Measurements from ENCODE around the gene HGFAC.

Gene HGFAC

DNA sequence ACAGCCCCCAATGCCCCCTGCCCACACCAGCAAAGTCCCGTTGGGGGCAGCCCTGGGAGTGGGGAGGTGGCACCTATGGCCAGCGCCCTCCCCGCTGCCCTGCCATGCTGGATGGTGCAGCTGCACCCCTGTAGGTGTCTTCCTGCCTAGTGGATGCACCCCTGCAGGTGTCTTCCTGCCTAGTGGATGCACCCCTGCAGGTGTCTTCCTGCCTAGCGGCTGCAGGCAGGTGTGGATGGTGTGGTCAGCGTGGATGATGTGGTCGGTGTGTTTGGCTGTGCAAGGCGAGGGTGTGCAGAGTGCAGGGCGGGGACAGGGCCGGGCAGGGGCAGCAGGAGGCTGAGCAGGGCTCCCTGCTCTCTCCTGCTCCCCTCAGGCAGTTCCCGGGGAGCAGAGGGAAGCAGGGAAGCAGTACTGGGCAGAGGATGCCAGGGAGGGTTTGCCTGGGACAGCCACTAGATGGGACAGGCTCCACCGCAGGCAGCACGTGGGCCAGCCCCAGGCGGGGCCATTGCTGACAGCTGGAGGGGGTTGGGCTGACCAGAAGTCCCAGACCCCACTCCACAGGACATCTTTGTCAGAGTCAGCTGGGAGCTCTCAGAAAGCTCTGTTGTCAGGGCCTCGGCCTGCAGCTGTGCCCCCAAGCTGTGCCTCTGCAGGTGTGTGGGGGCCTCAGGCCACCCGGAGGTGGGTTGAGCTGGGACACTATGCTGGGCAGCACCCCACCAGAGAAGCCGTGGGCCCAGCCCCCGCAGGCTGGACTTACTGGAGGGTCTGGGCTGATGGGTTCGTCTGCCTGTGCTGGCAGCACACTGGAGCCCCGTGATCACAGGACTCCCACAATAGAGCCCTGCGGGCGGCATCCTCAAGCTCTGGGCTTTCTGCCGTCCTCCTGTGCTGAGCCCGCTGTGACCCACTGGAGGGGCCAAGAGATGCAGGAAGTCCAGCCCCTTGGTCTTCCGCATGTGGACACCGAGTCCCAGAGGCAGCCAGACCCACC is 45.1 kb downstream of the HGFAC start:
- DNase-seq = peak in 6 of 14 donors; percentile 16 to 61 (median 26)

DNA sequence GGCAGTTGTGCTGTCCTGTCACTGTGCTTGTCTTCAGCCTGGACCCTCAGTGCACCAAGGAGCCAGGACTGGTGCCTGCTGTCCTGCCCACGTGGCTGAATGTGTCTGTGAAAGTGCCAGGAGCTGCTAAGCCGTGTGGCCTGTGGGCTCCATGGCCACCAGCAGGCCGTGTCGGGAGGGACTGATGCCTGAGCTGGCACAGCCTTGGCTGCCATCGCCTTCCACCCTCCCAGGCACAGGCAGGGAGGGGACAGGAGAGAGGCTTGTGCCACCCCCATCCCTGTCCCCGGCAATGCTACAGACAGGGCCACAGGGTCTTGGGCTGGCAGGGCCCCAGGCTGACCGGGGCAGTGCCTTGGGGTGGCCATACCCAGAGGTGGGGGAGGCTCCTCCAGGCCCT is 46.1 kb downstream of the HGFAC start:
- DNase-seq = peak in 5 of 14 donors; percentile 19 to 52 (median 25)

DNA sequence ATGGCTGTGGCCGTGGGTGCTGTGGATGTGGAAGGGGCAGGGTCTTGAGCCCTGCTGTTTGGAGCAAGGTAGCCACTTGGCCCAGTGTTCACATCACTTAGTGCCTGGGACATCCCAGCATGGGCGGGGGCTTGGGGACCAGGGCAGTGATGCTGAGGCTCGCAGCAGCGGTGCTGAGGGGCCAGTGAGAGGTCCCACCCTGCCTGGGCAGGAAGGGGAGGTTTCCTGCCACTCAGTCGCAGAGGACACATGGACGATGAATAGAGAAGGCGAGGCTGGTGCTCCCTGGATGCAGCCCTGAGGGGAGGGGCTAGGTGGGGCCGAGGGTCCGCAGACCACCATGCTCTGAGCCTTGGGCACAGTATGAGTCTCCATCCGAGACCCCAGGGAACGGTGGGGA is 47.1 kb downstream of the HGFAC start:
- DNase-seq = no peak

DNA sequence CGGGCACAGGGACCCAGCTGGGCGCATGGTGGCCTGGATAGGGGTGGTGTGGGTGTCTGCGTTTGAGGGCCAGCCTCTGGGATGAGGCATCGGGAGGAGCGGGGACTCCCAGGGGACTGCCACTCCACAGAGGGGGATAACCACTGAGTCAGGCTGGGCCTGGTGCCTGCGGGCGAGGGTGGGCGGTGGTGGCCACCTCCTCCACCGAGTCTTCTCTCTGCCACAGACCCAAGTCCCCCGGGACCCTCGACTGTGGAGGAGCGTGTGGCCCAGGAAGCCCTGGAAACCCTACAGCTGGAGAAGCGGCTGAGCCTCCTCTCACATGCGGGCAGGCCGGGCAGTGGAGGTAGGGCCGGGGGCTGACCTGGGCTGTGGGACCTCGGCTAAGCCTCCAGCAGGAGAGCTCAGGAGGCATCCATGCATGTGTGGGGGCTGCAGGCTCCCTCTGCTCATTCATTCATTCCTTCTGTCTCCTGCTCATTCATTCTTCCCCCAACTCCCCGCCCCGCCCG is 47.7 kb downstream of the HGFAC start:
- no peak for DNase-seq

DNA sequence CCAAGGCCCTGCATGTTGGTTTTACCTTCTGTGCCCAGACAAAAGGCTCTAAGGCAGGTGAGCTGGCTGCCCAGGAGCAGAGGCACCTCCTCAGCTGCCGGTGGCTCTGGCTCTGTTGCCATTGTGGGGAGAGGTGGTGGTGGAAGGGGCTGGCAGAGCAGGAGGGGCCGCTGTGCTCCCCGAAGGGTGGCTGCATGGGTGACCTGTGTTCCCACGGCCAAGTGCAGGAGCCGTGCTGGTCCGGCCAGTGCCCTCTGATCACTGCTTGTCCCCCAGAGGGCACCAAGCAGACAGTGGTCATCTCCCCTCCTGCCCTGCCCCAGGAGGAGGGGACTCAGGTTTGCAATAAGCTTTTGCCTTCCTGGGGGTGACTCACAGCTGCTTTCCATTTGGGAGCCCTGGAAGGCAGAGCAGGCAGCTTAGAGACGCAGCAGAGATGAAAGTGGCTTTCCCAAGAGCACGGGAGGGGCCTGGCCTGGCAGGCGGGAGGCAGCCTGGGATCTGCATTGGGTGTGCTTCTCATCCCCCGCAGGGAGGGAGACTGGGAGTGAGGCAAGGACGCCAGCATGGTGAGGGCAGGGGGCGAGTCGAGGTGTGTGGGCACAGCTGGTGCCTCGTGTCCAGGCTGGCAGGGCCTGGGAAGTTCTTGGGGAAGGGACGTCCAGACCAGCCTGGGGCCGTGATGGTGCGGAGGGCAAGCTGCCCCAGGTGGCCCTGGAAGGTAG is 50.1 kb downstream of the HGFAC start:
- no peak for DNase-seq

DNA sequence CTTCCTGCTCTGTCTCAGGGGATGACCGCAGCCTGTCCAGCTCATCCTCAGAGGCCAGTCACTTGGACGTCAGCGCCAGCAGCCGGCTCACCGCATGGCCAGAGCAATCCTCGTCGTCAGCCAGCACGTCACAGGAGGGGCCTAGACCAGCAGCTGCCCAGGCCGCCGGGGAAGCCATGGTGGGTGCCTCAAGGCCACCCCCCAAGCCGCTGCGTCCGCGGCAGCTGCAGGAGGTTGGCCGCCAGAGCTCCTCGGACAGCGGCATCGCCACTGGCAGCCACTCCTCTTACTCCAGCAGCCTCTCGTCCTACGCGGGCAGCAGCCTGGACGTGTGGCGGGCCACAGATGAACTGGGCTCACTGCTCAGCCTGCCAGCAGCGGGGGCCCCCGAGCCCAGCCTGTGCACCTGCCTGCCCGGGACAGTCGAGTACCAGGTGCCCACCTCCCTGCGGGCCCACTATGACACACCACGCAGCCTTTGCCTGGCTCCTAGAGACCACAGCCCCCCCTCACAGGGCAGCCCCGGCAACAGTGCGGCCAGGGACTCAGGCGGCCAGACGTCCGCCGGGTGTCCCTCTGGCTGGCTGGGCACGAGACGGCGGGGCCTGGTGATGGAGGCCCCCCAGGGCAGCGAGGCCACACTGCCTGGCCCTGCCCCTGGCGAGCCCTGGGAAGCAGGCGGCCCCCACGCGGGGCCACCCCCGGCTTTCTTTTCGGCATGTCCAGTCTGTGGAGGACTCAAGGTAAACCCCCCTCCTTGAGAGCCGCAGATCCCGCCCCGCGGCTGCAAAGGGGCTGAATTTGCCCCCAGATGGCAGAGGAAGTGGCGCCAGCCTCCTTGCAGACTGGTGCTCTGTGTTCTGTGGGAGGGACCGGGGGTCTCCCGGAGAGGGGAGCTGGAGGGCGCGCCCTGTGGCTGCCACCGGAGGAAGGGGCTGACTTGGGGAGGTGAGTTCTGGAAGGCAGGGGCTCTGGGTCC is 51.3 kb downstream of the HGFAC start:
- DNase-seq = peak in 1 of 14 donors; percentile 11

DNA sequence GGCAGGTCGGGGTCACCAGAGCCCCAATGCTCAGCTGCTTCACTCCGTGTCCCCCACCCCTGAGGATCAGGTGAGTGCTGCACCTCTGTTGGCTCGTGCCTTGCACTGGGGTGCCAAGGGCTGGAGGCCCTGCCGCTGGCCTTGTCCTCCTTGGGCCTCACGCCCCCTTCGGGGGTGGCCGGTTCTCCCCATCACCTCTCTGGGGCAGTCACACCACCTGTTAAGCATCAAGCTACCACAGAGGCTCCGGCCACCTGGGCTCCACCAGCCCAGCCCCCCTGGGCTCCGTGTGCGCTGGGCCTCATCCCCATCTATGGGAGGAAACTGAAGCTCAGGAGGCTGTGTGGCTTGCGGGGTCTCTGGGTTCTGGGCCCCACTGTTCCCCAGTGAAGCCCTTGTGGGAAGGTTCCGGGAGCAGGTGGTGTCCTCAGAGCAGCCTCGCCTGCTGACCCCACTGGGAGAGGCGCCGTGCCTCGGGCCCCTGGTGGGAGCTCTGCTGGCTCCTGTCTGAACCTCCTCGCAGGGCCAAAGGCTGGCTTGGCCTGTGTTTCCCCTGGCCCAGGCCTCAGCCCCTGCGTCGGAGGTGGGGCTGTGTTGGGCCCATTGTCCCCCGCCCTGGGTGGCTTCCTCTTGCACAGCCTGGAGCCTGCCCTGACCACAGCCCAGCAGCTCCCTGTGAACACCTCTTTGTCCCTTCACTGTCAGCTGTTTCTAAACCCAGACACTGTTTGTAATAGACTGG is 52.1 kb downstream of the HGFAC start:
- no peak for DNase-seq

DNA sequence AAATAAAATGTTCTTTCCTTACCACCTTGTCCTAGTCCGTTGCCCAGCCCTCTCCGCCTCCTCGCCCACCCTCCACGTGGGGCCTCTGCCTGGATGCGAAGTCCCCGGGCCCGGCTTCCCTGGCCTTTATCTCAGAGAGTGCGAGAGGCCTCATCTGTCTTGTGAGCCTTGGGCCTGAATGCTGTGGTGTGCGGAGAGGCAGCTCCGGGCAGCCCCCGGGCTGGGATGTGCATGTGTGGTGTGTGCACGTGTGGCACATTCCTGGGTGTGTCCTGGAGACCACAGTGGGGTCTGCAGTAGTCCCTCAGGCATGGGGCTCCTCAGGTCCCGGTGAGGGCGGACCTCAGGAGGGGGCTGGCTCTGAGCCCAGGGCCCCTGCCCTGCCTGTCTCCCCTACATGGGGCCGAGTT is 52.7 kb downstream of the HGFAC start:
- DNase-seq = no peak

DNA sequence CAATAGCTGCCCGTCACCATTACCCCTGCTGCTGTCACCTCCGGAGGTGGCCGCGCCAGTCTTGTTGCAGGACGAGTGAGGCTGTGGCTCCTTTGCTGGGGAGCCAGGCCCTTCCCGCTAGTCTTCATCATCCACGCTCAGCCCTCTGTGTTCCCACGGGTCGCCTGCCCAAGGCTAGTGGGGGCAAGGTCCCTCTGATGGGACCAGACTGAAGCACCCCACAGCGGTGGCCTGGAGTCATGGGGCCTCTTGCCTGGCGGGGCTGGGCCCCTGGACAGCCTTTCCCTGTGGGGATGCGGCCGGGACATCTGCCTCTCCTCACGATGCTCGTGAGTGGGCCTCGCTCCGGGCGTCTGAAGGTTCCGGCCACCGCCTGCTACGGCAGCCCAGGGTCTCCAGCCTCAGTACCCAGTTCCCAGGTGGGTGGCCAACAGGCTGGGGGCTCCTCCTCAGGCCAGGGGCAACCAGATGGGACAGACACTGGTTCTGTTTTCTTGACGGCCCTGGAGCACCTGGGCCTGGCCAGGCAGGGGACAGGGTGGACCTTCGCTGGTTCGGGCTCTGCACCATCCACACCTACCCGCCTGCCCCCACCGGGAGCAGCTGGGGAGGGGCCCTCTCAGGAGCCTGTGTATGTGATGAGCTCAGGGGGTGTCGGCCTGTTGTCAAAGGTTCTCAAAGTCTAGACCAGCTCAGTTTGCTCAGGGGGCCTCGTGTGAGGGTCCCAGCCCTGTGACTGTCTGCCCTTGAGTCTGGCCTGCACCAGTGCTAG is 53.6 kb downstream of the HGFAC start:
- no peak for DNase-seq

DNA sequence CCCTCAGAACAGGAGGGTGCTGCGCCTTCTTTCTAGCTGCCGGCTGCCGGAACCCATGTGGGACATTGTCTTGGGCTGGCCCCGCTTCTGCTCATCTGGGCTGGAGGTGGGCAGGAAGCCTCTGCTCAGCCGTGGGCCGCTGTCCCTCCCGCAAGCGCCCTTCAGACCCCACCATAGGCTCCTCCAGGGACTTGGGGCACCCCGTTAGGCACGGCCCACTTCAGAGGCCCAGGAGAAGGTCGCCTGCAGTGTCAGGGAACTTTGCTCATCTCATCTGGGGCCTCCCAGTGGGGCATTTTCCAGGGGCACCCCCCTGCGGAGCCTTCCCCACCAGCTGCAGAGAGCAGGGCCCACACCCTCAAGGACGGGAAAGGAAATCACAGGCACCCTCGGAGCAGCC is 54.3 kb downstream of the HGFAC start:
- no peak for DNase-seq

DNA sequence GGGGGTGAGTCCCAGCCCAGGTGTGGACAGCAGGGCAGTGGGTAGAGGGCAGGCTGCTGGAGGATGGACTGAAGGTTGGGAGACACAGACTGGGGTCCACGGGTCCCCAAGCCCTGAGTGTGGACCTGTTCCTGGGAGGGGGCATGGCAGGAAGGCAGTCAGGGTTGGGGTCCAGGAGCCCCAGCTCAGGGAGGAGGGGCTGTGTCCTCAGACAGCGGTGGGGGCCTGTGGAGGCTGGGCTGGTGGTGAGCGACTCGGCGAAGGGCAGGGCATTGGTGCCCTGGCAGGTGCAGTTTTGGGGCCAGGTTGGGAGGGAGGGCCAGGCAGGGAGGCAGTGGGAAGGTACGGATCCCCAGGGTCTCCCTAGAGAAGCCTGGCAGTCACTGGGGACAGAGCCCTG is 55.3 kb downstream of the HGFAC start:
- DNase-seq = no peak

DNA sequence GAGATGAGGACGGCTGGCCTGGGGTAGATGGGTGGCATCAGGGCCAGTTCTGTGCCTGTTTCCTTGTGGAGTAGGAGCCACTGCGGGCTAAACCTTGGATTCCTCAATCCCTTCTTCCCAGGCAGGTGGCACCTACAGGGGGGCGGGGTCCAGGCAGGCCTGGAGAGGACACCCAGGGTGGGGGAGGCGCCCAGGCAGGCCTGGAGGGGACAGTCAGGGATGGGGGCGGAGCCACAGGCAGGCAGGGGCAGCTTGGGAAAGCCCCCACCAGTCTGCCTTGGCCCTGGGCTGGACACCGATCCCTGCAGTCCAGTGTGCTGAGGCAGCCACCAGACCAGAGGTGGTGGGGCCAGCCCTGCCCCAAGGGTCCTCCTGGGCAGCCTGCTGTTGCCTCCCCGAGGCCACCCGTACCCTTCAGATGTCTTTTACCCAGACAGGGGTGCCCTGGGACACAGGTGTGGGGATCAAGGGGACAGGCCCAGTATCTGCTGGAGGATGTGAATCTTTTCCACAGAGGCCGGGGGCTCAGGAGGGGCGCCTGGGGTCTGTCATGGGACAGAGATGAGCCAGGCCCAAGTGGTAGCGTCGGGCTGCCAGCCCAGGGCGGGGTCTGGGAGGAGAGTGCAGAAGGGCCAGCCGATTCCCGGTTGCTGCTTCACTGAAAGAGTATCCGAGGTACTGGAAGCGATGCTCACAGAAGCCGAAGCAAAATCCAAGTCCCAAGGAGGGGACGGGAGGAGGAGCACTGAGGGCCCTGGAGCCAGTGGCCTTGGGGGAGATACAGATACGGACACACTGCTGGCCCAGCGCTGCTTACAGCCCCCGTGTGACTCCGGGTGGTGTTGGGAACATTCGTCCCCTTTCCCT is 56.0 kb downstream of the HGFAC start:
- peak in 2 of 14 donors; percentile 12 to 21 for DNase-seq

DNA sequence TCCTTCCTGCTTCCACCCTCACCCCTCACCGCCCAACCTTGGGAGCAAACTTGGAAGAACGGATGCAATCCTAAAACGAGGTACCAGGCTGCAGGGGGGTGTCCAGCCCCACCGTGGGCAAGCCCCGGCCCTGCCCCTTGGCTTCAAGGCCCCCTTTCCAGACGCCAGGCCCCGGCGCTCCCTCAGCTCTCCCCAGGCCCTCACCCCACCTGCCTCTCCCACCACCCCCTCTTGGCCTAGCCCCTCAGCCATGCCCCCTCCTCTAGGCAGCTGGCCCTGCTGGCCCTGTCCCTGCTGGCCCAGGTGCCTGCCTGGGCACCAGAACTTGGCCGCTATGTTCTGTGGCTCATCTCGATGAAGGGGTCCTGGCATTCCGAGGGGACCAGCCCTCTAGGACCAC is 56.6 kb downstream of the HGFAC start:
- DNase-seq = no peak
